NCI-H1092 treated with DMSO at 0.1 percent for 48 hours (cell line): ENCODE measurements around the gene DUSP5.

Experiments
- DNase-seq: peaks from one replicate; lab custom pipeline; 2025; lab: John Stamatoyannopoulos, UW

DUSP5 gene

GRCh38 chr10:110546499-110547110 is 48.9 kb downstream of the DUSP5 start:
- DNase-seq: no peak

GRCh38 chr10:110547139-110547761 is 49.5 kb downstream of the DUSP5 start:
- peak; percentile 64 for DNase-seq

GRCh38 chr10:110548002-110548401 is 50.3 kb downstream of the DUSP5 start:
- DNase-seq: no peak

GRCh38 chr10:110549211-110549610 is 51.5 kb downstream of the DUSP5 start:
- no peak for DNase-seq

- no peak for DNase-seq
Measured at GRCh38 chr10:110553905-110554304, 56.2 kb downstream of the DUSP5 start.

GRCh38 chr10:110556296-110556695 is 58.6 kb downstream of the DUSP5 start:
- DNase-seq: no peak

- DNase-seq: peak; percentile 4
Measured at GRCh38 chr10:110556969-110557601, 59.4 kb downstream of the DUSP5 start.

- no peak for DNase-seq
Measured at GRCh38 chr10:110558041-110558440, 60.3 kb downstream of the DUSP5 start.

GRCh38 chr10:110560012-110560411 is 62.3 kb downstream of the DUSP5 start:
- no peak for DNase-seq
